Bronchial smooth muscle cell (primary cell): ENCODE measurements around the gene PORCN. TPM values are rescaled to one million over a fixed set of nuclear protein-coding genes. Genes with fewer than 3 reads are reported as not detected.

ENCODE experiments used
- total RNA-seq: library from RNA; depleted of rRNA; stranded (reverse); fragments of >200 nt; gene quantifications from 2 replicates; pipeline ENCODE4 v1.2.1, GENCODE V29; 2014

The PORCN gene
- 7.3 and 10.1 TPM in 2 replicates for total RNA-seq

DNA sequence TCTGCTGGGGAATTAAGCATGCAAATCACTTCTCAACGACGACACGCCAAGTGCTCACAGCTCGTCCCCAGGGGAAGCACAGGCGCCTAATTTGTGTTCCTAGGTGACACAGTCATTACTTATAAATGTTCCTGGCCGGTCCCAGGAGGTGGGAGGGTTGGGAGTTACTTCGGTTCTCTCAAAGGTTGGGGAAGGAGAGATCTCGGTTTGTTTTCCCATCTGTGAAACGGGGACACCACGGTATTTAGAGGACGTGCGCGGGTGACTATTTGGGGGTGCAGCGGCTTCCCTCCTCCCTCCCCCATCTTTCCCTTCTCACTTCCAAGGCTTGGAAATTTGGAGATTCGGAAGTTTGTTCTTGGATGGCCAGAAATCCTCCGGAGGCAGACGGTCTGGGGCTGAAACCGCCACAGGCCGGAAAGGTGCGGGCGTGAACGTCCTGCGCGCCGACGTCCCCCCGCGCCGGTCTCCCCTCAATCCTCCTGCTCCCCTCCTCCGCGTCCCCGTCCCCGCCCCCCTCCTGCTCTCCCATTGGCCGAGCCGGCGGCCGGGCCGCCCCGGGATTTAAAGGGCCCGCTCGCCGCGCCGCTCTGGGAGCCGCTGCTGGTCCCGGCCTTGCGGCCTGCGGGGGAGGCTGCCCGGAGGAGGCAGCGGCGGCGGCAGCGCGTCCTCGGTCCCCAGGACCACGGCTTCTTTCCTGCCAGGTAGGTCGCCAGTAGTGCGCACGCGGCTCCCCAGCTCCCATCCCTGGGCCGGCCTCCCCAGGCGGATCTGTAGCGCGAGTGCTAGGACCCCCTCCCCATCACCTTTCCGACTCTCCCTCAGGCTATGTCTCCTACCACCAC is at the start of gene PORCN:
TSS of gene PORCN (plus strand) at position 593 of the 845 bp plus-strand sequence. CDS start 829 bp downstream, outside the sequence.

DNA sequence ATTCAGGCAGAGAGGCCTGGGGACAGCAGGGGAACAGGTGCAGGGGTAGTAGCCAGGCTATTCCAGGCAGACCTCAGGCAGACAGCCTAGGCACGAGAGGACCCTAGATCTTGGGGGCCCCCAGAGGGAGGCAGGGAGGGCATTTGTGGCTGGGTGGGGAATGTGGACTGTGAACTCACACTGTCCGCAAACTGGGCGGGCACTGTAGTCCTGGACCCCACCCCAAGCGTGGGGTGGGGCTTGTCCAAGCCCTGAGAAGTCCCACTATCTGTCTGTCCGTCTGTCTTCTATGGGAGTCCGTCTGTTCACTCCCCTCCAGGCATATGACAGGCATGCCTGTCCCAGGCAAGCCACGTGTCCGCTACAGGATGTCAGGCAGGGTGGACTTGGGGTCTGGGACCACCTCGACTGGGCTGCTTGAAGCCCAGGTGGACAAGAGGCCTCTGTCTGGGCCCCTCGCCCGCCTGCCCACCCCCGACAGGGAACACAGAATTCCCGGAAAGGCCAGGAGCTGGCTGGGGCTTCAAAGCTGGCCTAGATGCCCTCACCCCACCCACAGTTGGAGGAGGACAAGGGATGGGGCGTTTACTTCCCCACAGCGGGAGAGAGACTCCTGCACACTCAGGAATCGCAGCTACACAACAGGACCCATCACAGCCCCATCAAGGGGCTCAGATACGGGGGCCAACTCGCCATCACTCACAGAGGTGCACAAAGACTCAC is 38.5 kb upstream of the PORCN start, which contains the start of gene SLC38A5:
TSS of gene SLC38A5 (minus strand) at position 151 of the 723 bp plus-strand sequence. CDS start 2,336 bp downstream, outside the sequence.

DNA sequence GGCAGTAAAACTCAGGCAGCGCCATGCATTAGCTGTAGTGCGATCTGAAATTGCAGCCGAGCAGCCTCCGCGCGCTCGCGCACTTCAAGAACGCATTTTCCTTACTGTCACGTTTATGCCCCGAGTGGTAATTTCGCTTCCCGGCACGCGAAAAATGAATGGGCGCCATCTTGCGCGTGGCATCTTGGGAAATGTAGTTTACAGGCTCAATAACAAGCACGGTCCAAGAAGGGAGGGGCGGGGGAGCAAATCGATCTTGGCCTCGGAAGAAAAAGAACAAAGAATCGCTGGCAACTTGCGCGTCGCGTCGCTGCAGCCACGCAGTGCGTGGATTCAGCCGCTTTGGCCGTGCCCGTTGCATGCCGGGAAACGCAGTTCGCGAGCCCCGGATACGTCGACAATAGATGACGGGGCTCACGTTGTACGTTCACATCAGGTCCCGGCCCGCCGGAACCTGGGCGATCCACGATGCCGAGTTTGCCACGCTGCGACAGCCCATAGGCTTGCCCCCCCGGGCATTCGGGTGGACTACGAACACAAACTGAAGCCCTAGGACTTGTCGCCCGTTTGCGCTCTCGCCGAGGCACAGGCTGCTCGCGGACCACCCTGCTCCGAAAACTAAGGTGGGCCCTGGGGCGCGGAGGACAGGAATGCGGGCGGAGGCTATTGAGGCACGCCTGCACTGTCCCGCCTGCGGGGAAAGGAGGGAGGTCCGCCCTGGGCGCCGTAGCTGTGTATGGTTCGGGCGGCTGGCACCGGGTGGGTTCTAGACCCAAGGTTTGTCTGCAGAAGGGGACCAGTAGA is 32.8 kb upstream of the PORCN start, which contains the start of gene FTSJ1:
TSS of gene FTSJ1 (plus strand) at position 426 of the 804 bp plus-strand sequence. CDS start 1,849 bp downstream, outside the sequence.

DNA sequence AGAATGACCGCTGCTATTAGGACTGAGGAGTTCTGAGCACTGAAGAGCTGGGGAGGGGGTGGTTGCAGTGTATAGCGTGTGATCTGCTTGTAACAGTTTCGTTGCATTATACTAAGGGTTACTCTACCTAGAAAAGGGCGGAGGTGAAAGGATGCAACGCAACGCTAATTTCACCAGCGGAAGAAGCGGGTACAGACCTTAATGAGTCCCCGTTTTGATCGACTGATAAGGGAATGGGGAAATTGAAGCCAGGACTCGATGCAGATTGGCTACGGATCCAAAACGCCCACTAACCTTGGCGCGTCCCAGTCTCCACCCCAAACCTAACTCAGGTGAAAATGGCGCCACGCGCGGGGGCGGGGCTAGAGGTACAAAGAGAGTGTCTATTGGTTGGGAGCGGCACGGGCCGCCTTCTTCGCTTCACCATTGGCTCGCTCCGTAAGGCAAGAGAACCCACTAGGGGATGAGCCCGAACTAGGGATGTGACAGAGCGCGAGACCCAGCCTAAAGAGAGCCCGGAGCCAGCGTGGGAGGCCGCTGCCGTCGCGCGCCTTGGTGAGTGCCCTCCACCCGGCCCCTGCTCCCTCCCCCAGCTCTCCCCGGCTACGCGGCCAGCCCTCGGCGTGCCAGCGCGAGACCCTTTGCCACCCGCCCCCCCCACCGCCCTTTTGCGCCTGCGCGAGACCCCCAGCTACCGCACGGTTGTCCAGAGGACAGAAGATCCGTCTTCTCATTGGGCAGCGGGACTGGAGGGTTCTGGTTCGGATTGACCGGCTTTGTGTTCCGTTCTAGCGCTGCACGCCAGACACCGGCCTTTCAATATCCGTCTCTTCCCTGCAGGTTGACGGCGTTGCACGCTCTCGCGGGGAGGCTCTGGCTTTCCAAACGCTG is 12.8 kb downstream of the PORCN start, which contains the start of gene EBP:
TSS of gene EBP (plus strand) at position 456 of the 891 bp plus-strand sequence. CDS start 1,964 bp downstream, outside the sequence.

DNA sequence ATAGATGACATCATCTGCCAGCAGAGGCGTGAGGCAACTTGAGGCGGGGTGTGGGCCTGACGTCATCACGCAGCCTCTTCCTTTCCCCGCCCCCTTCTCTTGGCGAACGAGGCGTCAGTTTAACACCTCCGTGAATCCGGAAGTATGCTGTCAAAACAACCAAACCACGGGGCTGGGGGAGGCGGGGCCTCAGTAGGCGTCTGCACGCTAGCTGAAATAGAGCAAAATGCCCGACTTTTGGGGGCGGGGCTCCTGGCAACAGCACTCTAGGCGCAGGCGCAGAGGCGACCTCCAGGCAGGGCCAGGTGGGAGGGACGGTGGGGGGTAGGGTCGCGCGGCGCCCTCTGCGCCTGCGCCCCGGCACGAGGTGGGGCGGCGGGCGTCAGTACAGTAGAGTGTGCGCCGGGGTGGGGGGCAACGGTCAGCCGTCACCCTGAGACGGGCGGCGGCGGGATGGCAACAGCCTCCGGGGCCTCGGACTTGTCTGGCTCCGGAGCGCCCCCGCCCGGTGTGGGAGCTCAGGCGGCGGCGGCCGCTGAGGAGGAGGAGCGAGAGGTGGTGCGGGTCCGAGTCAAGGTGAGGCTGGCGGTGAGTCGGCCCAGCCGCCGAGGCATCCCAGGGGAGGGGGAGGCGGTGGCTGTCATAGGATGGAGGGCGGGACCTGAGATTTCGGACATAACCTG is 30.7 kb downstream of the PORCN start, which contains the start of gene TBC1D25:
TSS of gene TBC1D25 (plus strand) at position 370 of the 683 bp plus-strand sequence. CDS start at position 454, 84 bp downstream.

Other genes with a start within 250 kb of the PORCN start
- not detected in 2 replicates for gene SSX3, start 152.3 kb upstream of the PORCN start, total RNA-seq
- gene SSX4, start 125.5 kb upstream of the PORCN start, total RNA-seq: not detected in 2 replicates
- gene SSX4B, start 97.0 kb upstream of the PORCN start, total RNA-seq: not detected in 2 replicates
- 40.0 and 44.6 TPM in 2 replicates for gene SLC38A5, start 38.7 kb upstream of the PORCN start, total RNA-seq
- gene FTSJ1, start 32.8 kb upstream of the PORCN start, total RNA-seq: 24.0 and 27.0 TPM in 2 replicates
- 26.8 and 52.2 TPM in 2 replicates for gene EBP, start 12.8 kb downstream of the PORCN start, total RNA-seq
- 4.4 and 5.7 TPM in 2 replicates for gene TBC1D25, start 30.7 kb downstream of the PORCN start, total RNA-seq
- 63.7 and 238 TPM in 2 replicates for gene RBM3, start 65.5 kb downstream of the PORCN start, total RNA-seq
- gene WDR13, start 88.5 kb downstream of the PORCN start, total RNA-seq: 139 and 289 TPM in 2 replicates
- 0.26 and 0.32 TPM in 2 replicates for gene WAS, start 174.8 kb downstream of the PORCN start, total RNA-seq
- 0.86 and 1.7 TPM in 2 replicates for gene SUV39H1, start 187.7 kb downstream of the PORCN start, total RNA-seq